PFSK-1 (cell line): ENCODE data around the gene CFAP126.
A peak's percentile ranks its signal among the peaks of the same experiment; 100 is the strongest.

Experiments
- FOXP2 ChIP-seq: optimal IDR thresholded peaks from 2 replicates; pipeline ENCODE3; 2011; ENCODE audit warnings: borderline replicate concordance, control low read depth, inconsistent platforms; ENCODE audit not compliant: insufficient read depth; ENCODE audit errors: extremely low read length, extremely low read depth
- POLR2AphosphoS5 ChIP-seq: IDR thresholded peaks from 2 replicates; pipeline ENCODE4 v1.6.1; 2012; ENCODE audit warnings: low read depth, mild to moderate bottlenecking, control low read depth, low read length, moderate library complexity
- SIN3A ChIP-seq: IDR thresholded peaks from 2 replicates; pipeline ENCODE4 v1.6.1; 2012; ENCODE audit warnings: mild to moderate bottlenecking, low read length, moderate library complexity, borderline replicate concordance; ENCODE audit not compliant: insufficient read depth
- TAF1 ChIP-seq: IDR thresholded peaks from 2 replicates; pipeline ENCODE4 v1.6.1; 2012; ENCODE audit warnings: low read length, control low read depth, borderline replicate concordance; ENCODE audit not compliant: insufficient read depth
- TF ChIP-seq, protein P1 (sequence below), 2 experiments: IDR thresholded peaks; 2 replicates each; pipeline versions ENCODE4 v1.6.1 to v1.8.0; 2011 to 2012; ENCODE audit warnings: low read depth in 2 of 2, low read length in 2 of 2, control low read depth in 1 of 2, inconsistent platforms in 1 of 2, mild to moderate bottlenecking in 1 of 2, moderate library complexity in 1 of 2; ENCODE audit not compliant: insufficient read depth in 1 of 2

The CFAP126 gene

DNA sequence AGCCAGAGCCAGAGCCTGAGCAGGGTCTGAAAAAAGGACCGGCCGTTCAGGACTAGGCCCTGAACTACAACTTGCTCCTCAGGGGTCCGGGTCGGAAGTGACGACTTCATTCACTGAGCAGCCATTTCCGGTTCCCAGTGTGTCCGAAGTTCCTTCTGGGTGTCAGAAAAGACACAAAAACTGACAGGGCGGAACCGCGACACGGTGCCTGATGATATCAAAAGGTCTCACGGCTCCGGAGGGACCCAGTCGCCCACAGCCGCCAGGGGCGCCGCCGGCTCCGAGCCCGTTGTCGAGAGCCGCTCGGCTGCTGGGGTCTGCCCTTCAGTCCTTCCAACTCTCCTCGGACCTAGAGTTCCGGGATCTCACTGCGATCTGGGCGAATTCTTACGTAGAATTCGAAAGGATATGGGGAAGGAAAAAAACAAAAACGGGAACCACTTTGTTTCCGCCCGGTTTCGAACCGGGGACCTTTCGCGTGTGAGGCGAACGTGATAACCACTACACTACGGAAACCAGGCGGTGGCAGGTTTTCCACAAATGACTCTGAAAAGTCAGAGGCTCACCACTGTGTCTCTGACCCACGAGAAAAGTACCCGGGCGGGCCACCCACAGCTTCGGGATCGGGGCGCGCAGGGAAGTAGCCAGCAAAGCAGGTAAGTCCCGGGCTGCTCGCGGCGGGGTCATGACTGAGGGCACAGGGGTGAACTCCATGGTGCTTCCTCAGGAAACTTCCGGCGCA lies 31.8 kb upstream of the CFAP126 start:
- TF ChIP-seq POLR2AphosphoS5 (peak; percentile 74; the same call in 1 of the 2 replicates), TAF1 (0 out of 2 replicates have a peak, but pooled peaks have one; percentile 31), FOXP2 (peak; percentile 13), SIN3A (peak; percentile 80; the same call in 1 of the 2 replicates)
- TF ChIP-seq, protein P1, sequence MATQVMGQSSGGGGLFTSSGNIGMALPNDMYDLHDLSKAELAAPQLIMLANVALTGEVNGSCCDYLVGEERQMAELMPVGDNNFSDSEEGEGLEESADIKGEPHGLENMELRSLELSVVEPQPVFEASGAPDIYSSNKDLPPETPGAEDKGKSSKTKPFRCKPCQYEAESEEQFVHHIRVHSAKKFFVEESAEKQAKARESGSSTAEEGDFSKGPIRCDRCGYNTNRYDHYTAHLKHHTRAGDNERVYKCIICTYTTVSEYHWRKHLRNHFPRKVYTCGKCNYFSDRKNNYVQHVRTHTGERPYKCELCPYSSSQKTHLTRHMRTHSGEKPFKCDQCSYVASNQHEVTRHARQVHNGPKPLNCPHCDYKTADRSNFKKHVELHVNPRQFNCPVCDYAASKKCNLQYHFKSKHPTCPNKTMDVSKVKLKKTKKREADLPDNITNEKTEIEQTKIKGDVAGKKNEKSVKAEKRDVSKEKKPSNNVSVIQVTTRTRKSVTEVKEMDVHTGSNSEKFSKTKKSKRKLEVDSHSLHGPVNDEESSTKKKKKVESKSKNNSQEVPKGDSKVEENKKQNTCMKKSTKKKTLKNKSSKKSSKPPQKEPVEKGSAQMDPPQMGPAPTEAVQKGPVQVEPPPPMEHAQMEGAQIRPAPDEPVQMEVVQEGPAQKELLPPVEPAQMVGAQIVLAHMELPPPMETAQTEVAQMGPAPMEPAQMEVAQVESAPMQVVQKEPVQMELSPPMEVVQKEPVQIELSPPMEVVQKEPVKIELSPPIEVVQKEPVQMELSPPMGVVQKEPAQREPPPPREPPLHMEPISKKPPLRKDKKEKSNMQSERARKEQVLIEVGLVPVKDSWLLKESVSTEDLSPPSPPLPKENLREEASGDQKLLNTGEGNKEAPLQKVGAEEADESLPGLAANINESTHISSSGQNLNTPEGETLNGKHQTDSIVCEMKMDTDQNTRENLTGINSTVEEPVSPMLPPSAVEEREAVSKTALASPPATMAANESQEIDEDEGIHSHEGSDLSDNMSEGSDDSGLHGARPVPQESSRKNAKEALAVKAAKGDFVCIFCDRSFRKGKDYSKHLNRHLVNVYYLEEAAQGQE (IDR thresholded peaks at IDR 0.05; ENCODE audit: insufficient read depth in 1 of 2, low read depth in 2 of 2, low read length in 2 of 2) = no peak

DNA sequence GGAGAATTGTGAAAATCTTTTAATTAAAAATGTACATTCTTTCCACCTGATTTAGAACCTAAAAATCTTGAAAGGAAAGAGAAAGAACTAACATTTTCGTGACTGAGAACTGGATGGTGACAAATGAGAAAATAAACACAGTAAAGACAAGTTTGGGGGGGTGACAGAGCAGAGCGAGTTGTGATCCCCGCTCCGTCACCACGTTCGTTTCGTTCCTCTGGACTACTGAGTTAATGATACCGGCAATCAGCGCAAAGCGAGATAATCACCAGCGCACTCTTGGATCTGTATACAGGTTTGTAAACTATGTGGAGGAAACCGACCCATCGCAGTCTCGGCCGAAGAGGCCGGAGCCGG lies 31.2 kb upstream of the CFAP126 start:
- no peak for TF ChIP-seq TAF1
- TF ChIP-seq POLR2AphosphoS5 = no peak
- TF ChIP-seq SIN3A = no peak
- TF ChIP-seq, protein P1 (IDR thresholded peaks at IDR 0.05; ENCODE audit: insufficient read depth in 1 of 2, low read depth in 2 of 2, low read length in 2 of 2) = no peak
- TF ChIP-seq FOXP2 = no peak

DNA sequence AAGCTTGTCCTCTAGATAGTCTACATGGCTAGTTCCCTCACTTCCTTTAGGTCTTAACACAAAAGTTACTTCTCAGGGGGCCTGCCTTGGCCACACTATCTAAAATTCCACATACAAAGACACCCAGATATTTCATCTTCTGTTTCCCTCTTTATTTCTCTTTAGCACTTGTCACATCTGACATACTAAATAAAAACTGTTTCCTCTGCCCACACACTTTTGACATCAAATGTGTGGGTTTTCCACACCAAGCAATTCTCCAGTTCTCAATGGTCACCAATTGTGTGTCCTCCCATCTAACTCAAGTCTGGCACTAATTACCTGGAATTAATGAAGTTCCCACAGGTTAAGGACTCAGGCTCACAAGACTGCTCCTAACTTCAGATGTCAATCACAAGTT lies 25.5 kb upstream of the CFAP126 start:
- TF ChIP-seq, protein P1 (IDR thresholded peaks at IDR 0.05; ENCODE audit: insufficient read depth in 1 of 2, low read depth in 2 of 2, low read length in 2 of 2) = no peak
- TF ChIP-seq POLR2AphosphoS5 (no peak), SIN3A (no peak), FOXP2 (no peak), TAF1 (no peak)

DNA sequence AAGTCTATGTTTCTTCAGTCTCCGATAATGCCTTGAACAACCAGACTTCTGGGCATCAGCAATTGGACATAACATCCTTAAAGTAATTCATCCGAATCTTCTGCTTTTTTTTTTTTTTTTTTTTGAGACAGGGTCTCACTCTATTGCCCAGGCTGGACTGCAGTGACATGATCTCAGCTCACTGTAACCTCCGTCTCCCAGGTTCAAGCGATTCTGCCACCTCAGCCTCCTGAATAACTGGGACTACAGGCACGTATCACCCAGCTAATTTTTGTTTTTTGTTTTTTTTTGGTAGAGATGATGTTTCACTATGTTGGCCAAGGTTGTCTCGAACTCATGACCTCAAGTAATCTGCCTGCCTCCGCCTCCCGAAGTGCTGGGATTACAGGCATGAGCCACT lies 23.9 kb upstream of the CFAP126 start:
- TF ChIP-seq SIN3A (no peak), TAF1 (no peak), FOXP2 (no peak), POLR2AphosphoS5 (no peak)
- TF ChIP-seq, protein P1 (IDR thresholded peaks at IDR 0.05; ENCODE audit: insufficient read depth in 1 of 2, low read depth in 2 of 2, low read length in 2 of 2) = no peak
